K562 (cell line): ENCODE measurements around the gene SEPTIN1. TPM values are rescaled to one million over a fixed set of nuclear protein-coding genes. Genes with fewer than 3 reads are reported as not detected.

Experiments used
- ATF6 ChIP-seq: sonication (generic); formaldehyde crosslinking; IDR thresholded peaks from 2 replicates; pipeline ENCODE4 v1.4.0; 2020; ENCODE audit warnings: mild to moderate bottlenecking, missing genetic modification reagents
- FOXM1 ChIP-seq, 2 experiments: fragments of 450-650 bp in 1 of 2; sonication (generic) in 1 of 2; formaldehyde crosslinking in 1 of 2; IDR thresholded peaks; 2 replicates each; pipeline versions ENCODE4 v1.6.1 to v1.9.0; 2017 to 2022; ENCODE audit warnings: low read depth in 2 of 2, mild to moderate bottlenecking in 2 of 2, missing genetic modification reagents in 1 of 2, moderate library complexity in 1 of 2
- MGA ChIP-seq: fragments of 450-650 bp; IDR thresholded peaks from 2 replicates; pipeline ENCODE4 v1.6.1; 2016; ENCODE audit warnings: mild to moderate bottlenecking, moderate library complexity
- NR2F6 ChIP-seq: fragments of 450-650 bp; formaldehyde crosslinking; IDR thresholded peaks from 2 replicates; pipeline ENCODE4 v1.4.0; 2020; ENCODE audit warnings: mild to moderate bottlenecking
- PCBP2 ChIP-seq: fragments of 200-400 bp; formaldehyde crosslinking; IDR thresholded peaks from 2 replicates; pipeline ENCODE4 v1.6.1; 2018; ENCODE audit warnings: low read length, low read depth, mild to moderate bottlenecking, moderate library complexity; ENCODE audit not compliant: poor library complexity, severe bottlenecking
- POLR2G ChIP-seq: fragments of 200-400 bp; formaldehyde crosslinking; IDR thresholded peaks from 2 replicates; pipeline ENCODE4 v1.6.1; 2017; ENCODE audit warnings: low read depth, mild to moderate bottlenecking, antibody characterized with exemption, low read length, moderate library complexity
- SMARCE1 ChIP-seq: fragments of 450-650 bp; IDR thresholded peaks from 2 replicates; pipeline ENCODE4 v1.7.1; 2016; ENCODE audit warnings: mild to moderate bottlenecking
- TGIF2 ChIP-seq: sonication (generic); formaldehyde crosslinking; IDR thresholded peaks from 2 replicates; pipeline ENCODE4 v1.8.1; 2022; ENCODE audit warnings: mild to moderate bottlenecking, missing genetic modification reagents, moderate library complexity
- ZBTB49 ChIP-seq: sonication (generic); formaldehyde crosslinking; IDR thresholded peaks from 2 replicates; pipeline ENCODE4 v1.8.0; 2022; ENCODE audit warnings: missing genetic modification reagents, mild to moderate bottlenecking, borderline replicate concordance
- ZKSCAN8 ChIP-seq: fragments of 200-800 bp; sonication (Bioruptor generic); IDR thresholded peaks from 2 replicates; pipeline ENCODE4 v1.6.1; 2016; ENCODE audit warnings: missing genetic modification characterization, missing compliant biosample characterization
- ZNF121 ChIP-seq: sonication (generic); formaldehyde crosslinking; conservative IDR thresholded peaks from 2 replicates; pipeline ENCODE4 v1.8.0; 2022; ENCODE audit warnings: missing genetic modification reagents
- ZNF134 ChIP-seq: fragments of 250-450 bp; sonication (Bioruptor Pico); conservative IDR thresholded peaks from 2 replicates; pipeline ENCODE4 v1.4.0; 2020
- ZNF551 ChIP-seq: fragments of 250-450 bp; sonication (Bioruptor Pico); IDR thresholded peaks from 2 replicates; pipeline ENCODE4 v1.5.0; 2021; ENCODE audit warnings: mild to moderate bottlenecking, moderate library complexity
- polyA plus RNA-seq, 8 experiments: library from polyadenylated mRNA; depleted of rRNA in 4 of 8; stranded (reverse) in 5 of 8; unstranded in 3 of 8; fragments of >200 nt; fragmentation: Nextera tagmentation in 2 of 8; fragmentation: Illumina TruSeq in 1 of 8; extraction: Ambion mirVana in 2 of 8; extraction: Trizol in 1 of 8; gene quantifications; 2 replicates each; pipeline versions ENCODE4 v1.2.1 to v1.2.3, GENCODE V29; 2011 to 2014; ENCODE audit warnings: inconsistent platforms in 1 of 8, missing spikeins in 1 of 8
- total RNA-seq, 7 experiments: library from RNA; depleted of rRNA in 6 of 7; stranded (reverse); fragments of >200 nt in 6 of 7; fragmentation: Illumina TruSeq in 2 of 7; extraction: Trizol in 2 of 7; gene quantifications; 2 replicates each; pipeline versions ENCODE4 v1.2.1 to v1.2.3, GENCODE V29; 2011 to 2021; ENCODE audit warnings: low replicate concordance in 1 of 7

The SEPTIN1 gene
- total and polyA plus RNA-seq, 9 of the 15 experiments (the other 6 are each of a cell fraction or from before 2014, with no cell fraction given): 0.23 to 5.6 (median 1.7) TPM; not detected in 1

- TF ChIP-seq MGA: peak; percentile 58
- TF ChIP-seq POLR2G: peak; percentile 38; the same call in 1 of the 2 replicates
- TF ChIP-seq ZKSCAN8 (CRISPR knock-in tag): no peak
- TF ChIP-seq ZNF134 (CRISPR knock-in tag): no peak
- no peak for TF ChIP-seq ZNF551 (CRISPR knock-in tag)
- no peak for TF ChIP-seq ZBTB49 (CRISPR knock-in tag)
- TF ChIP-seq SMARCE1: no peak
- no peak for TF ChIP-seq PCBP2
- no peak for TF ChIP-seq FOXM1 (IDR thresholded peaks at IDR 0.05; ENCODE audit: low read depth)
- TF ChIP-seq FOXM1 (CRISPR knock-in tag; IDR thresholded peaks at IDR 0.05; ENCODE audit: low read depth): no peak
- TF ChIP-seq NR2F6: no peak
- TF ChIP-seq TGIF2 (CRISPR knock-in tag): no peak
- no peak for TF ChIP-seq ZNF121 (CRISPR knock-in tag)
- TF ChIP-seq ATF6 (CRISPR knock-in tag): no peak
Observed at GRCh38 chr16:30355954-30356308, 26.4 kb downstream of the SEPTIN1 start (continued).
